GM12878 (cell line): ENCODE measurements around the gene CFAP53. TPM values are rescaled to one million over a fixed set of nuclear protein-coding genes. Genes with fewer than 3 reads are reported as not detected.
A peak's percentile ranks its signal among the peaks of the same experiment; 100 is the strongest.

ENCODE experiments used
- CHD1 ChIP-seq: IDR thresholded peaks from 2 replicates; pipeline ENCODE4 v1.6.1; 2012; ENCODE audit warnings: low read depth, low read length, improper control_type of control experiment
- DPF2 ChIP-seq: fragments of 450-650 bp; IDR thresholded peaks from 2 replicates; pipeline ENCODE4 v1.6.1; 2017; ENCODE audit warnings: mild to moderate bottlenecking
- HDGF ChIP-seq: fragments of 450-650 bp; IDR thresholded peaks from 2 replicates; pipeline ENCODE4 v1.6.1; 2016; ENCODE audit warnings: antibody characterized with exemption
- IKZF2 ChIP-seq, 2 experiments: fragments of 450-650 bp; IDR thresholded peaks; 2 replicates each; pipeline ENCODE4 v1.6.1; 2017; ENCODE audit warnings: mild to moderate bottlenecking in 2 of 2, moderate library complexity in 2 of 2
- NFIC ChIP-seq: IDR thresholded peaks from 2 replicates; pipeline ENCODE4 v1.6.1; 2012; ENCODE audit warnings: low read depth, mild to moderate bottlenecking, inconsistent platforms, low read length, moderate library complexity
- NFYB ChIP-seq: IDR thresholded peaks from 2 replicates; pipeline ENCODE4 v1.6.1; 2011; ENCODE audit warnings: low read depth, mild to moderate bottlenecking, low read length, improper control_type of control experiment, moderate library complexity; ENCODE audit not compliant: insufficient read depth
- PAX8 ChIP-seq: fragments of 450-650 bp; IDR thresholded peaks from 2 replicates; pipeline ENCODE4 v1.6.1; 2017; ENCODE audit warnings: mild to moderate bottlenecking, moderate library complexity
- SIX5 ChIP-seq: IDR thresholded peaks from 2 replicates; pipeline ENCODE4 v1.6.1; 2011; ENCODE audit warnings: mild to moderate bottlenecking, low read depth, low read length, moderate library complexity; ENCODE audit not compliant: severe bottlenecking
- SMC3 ChIP-seq: IDR thresholded peaks from 2 replicates; pipeline ENCODE4 v1.6.1; 2011; ENCODE audit warnings: low read length, improper control_type of control experiment, borderline replicate concordance
- WRNIP1 ChIP-seq: IDR thresholded peaks from 2 replicates; pipeline ENCODE4 v1.6.1; 2011; ENCODE audit warnings: low read depth, low read length, improper control_type of control experiment, borderline replicate concordance
- polyA plus RNA-seq, 11 experiments: library from polyadenylated mRNA; depleted of rRNA in 4 of 11; unstranded in 6 of 11; stranded (reverse) in 5 of 11; fragments of >200 nt; fragmentation: Nextera tagmentation in 4 of 11; fragmentation: Illumina TruSeq in 1 of 11; extraction: Ambion mirVana in 4 of 11; extraction: Trizol in 1 of 11; gene quantifications; 1 replicate in 1 of 11; 2 replicates in 10 of 11; pipeline versions ENCODE4 v1.2.1 to v1.2.3, GENCODE V29; 2011 to 2016; ENCODE audit warnings: inconsistent platforms in 2 of 11, missing spikeins in 2 of 11, low read depth in 1 of 11
- total RNA-seq, 4 experiments: library from RNA; depleted of rRNA in 3 of 4; stranded (reverse); fragments of >200 nt in 3 of 4; fragmentation: Illumina TruSeq in 1 of 4; extraction: Trizol in 1 of 4; gene quantifications; 2 replicates each; pipeline versions ENCODE4 v1.2.1 to v1.2.3, GENCODE V29; 2013 to 2021
- TF ChIP-seq, protein P1 (sequence below): fragments of 450-650 bp; IDR thresholded peaks from 2 replicates; pipeline ENCODE4 v1.6.1; 2017; ENCODE audit warnings: mild to moderate bottlenecking
- TF ChIP-seq, protein P2 (sequence below): fragments of 150-350 bp; IDR thresholded peaks from 2 replicates; pipeline ENCODE4 v1.6.1; 2014; ENCODE audit warnings: mild to moderate bottlenecking, low read depth, low read length

CFAP53 gene
- total and polyA plus RNA-seq, 10 of the 15 experiments (the other 5 are each of a cell fraction or from before 2014, with no cell fraction given) = 0.05 to 0.31 (median 0.12) TPM; not detected in 1

GRCh38 chr18:50287441-50288347 lies 21.4 kb upstream of the CFAP53 start, which contains the start of gene CXXC1 (continued):
- TF ChIP-seq, protein P1, sequence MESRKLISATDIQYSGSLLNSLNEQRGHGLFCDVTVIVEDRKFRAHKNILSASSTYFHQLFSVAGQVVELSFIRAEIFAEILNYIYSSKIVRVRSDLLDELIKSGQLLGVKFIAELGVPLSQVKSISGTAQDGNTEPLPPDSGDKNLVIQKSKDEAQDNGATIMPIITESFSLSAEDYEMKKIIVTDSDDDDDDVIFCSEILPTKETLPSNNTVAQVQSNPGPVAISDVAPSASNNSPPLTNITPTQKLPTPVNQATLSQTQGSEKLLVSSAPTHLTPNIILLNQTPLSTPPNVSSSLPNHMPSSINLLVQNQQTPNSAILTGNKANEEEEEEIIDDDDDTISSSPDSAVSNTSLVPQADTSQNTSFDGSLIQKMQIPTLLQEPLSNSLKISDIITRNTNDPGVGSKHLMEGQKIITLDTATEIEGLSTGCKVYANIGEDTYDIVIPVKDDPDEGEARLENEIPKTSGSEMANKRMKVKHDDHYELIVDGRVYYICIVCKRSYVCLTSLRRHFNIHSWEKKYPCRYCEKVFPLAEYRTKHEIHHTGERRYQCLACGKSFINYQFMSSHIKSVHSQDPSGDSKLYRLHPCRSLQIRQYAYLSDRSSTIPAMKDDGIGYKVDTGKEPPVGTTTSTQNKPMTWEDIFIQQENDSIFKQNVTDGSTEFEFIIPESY = no peak
- TF ChIP-seq, protein P2, sequence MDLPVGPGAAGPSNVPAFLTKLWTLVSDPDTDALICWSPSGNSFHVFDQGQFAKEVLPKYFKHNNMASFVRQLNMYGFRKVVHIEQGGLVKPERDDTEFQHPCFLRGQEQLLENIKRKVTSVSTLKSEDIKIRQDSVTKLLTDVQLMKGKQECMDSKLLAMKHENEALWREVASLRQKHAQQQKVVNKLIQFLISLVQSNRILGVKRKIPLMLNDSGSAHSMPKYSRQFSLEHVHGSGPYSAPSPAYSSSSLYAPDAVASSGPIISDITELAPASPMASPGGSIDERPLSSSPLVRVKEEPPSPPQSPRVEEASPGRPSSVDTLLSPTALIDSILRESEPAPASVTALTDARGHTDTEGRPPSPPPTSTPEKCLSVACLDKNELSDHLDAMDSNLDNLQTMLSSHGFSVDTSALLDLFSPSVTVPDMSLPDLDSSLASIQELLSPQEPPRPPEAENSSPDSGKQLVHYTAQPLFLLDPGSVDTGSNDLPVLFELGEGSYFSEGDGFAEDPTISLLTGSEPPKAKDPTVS = no peak
- TF ChIP-seq SIX5 (peak; percentile 96), SMC3 (peak; percentile 27), WRNIP1 (no peak), IKZF2 (IDR thresholded peaks at IDR 0.05) (peak in 1 of 2 experiments; percentile 33; a peak in 1 of 4 replicates), PAX8 (no peak), CHD1 (no peak), NFIC (no peak), HDGF (peak; percentile 75; the same call in 1 of the 2 replicates), DPF2 (no peak; the same call in 1 of the 2 replicates), NFYB (no peak)
